Activated T-helper 1 cell treated with anti-CD3 and anti-CD28 coated beads, Interleukin-12 subunit alpha, Interleukin-12 subunit beta, Interleukin-2, Interleukin-4 antibody, amounts not matched to agents 30 ng/mL and 10 ng/mL and 1 ng/mL, durations not matched to agents 14 hours and 24 hours and 36 hours (primary cell): ENCODE data around the gene REP15. TPM values are rescaled to one million over a fixed set of nuclear protein-coding genes. Genes with fewer than 3 reads are reported as not detected.
"Not testable (repeated sequence)": the region's sequence is repeated elsewhere in the genome, so short reads cannot be mapped to it uniquely, and the experiment has no call there.

Experiments used
- DNase-seq: peaks from one replicate; pipeline ENCODE4 v3.0.0; 2021; ENCODE audit warnings: low spot score
- H3K27ac Mint-ChIP-seq: one replicate; pipeline ENCODE4 v1.8.0; 2021; ENCODE audit warnings: mild to moderate bottlenecking, mixed read lengths
- H3K27me3 Mint-ChIP-seq: one replicate; pipeline ENCODE4 v1.8.0; 2022; ENCODE audit warnings: mild to moderate bottlenecking, moderate library complexity, mixed read lengths; ENCODE audit not compliant: insufficient read depth
- H3K36me3 Mint-ChIP-seq: one replicate; pipeline ENCODE4 v1.8.0; 2021; ENCODE audit warnings: low read depth, mixed read lengths
- H3K4me1 Mint-ChIP-seq: one replicate; pipeline ENCODE4 v1.8.0; 2021; ENCODE audit warnings: low read depth, mixed read lengths
- H3K4me3 Mint-ChIP-seq: one replicate; pipeline ENCODE4 v1.8.0; 2021; ENCODE audit warnings: mild to moderate bottlenecking, moderate library complexity, mixed read lengths
- H3K9me3 Mint-ChIP-seq: one replicate; pipeline ENCODE4 v1.8.0; 2021; ENCODE audit warnings: mixed read lengths
- intact Hi-C: fragments of 100-400 bp; cut with micrococcal nuclease; formaldehyde crosslinking; loops from one replicate; pipeline ENCODE4 v1.15.1; 2024
- total RNA-seq: library from RNA; stranded (reverse); gene quantifications from 2 replicates; pipeline ENCODE4 v1.2.3, GENCODE V29; 2022

Gene REP15, protein sequence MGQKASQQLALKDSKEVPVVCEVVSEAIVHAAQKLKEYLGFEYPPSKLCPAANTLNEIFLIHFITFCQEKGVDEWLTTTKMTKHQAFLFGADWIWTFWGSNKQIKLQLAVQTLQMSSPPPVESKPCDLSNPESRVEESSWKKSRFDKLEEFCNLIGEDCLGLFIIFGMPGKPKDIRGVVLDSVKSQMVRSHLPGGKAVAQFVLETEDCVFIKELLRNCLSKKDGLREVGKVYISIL
- 1.4 and 1.6 TPM in 2 replicates for total RNA-seq

DNA sequence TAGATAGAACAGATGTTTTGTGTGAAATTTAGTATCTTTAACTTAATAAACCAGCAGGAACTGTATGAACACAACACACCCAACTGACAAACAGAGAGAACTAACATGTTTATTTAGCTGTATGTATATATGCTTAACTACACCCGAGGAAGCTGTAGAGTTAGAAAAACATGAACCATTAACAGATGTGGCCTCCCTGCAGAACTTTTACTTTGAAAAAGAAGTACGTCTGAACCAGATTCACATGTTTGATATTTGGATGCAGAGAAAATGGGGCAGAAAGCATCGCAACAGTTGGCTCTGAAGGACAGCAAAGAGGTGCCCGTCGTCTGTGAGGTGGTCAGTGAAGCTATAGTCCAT lies at the start of gene REP15:
TSS of gene REP15 (plus strand) at position 155 of the 360 bp plus-strand sequence. CDS start at position 271, 116 bp downstream.
- intact Hi-C loops, result no loop called here

DNA sequence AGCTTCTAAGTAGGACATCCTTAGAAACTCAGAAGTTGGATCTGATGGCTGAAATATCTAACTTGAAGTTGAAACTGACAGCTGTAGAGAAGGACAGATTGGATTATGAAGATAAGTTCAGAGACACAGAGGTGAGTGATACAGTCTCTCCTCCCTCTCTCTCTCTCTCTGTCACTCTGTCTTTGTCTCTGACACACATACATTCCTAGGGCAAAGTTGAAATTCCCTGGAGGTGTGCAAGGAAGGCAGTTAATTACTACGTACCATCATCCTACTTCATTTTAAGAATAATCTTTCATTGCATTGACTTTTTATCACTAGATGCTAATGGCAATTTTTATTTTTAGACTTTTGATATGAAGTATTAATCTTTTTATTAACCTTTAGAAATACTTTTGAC lies 46.2 kb upstream of the REP15 start:
- H3K4me3 Mint-ChIP-seq, result no peak overlapping the region
- H3K27ac Mint-ChIP-seq, result no peak overlapping the region
- H3K4me1 Mint-ChIP-seq, result peaks cover 36% of the 10 kb centered on the region
- H3K9me3 Mint-ChIP-seq, result no peaks in the 10 kb centered on the region
- intact Hi-C loops, result loop anchor here (5.0 kb wide), 4 partner anchors 93 to 628 kb away; partner anchors contain the start of genes BMAL2 and MED21
- peaks cover 5% of the 10 kb centered on the region for H3K36me3 Mint-ChIP-seq
- no peaks in the 10 kb centered on the region for H3K27me3 Mint-ChIP-seq
- no peak for DNase-seq

More for the DNA sequence above, at the start of gene REP15:
- H3K4me1 Mint-ChIP-seq, result no peaks in the 10 kb centered on the region
- DNase-seq, result no peak
- H3K27me3 Mint-ChIP-seq, result no peaks in the 10 kb centered on the region
- H3K4me3 Mint-ChIP-seq, result no peak within 1 kb of the TSS
- H3K27ac Mint-ChIP-seq, result no peak within 1 kb of the TSS
- H3K36me3 Mint-ChIP-seq, result peaks cover 2% of the 10 kb centered on the region
- no peaks in the 10 kb centered on the region for H3K9me3 Mint-ChIP-seq

GRCh38 chr12:27651201-27651600 lies 45.0 kb upstream of the REP15 start:
- intact Hi-C loops, result loop anchor here (5.0 kb wide), 4 partner anchors 94 to 629 kb away; partner anchors contain the start of genes BMAL2 and MED21
- H3K27me3 Mint-ChIP-seq, result no peaks in the 10 kb centered on the region

GRCh38 chr12:27652174-27652763 lies 44.0 kb upstream of the REP15 start:
- Mint-ChIP-seq H3K27me3 (no peaks in the 10 kb centered on the region), H3K4me1 (peaks cover 42% of the 10 kb centered on the region), H3K27ac (no peak overlapping the region), H3K36me3 (peaks cover 9% of the 10 kb centered on the region), H3K4me3 (no peak overlapping the region), H3K9me3 (no peaks in the 10 kb centered on the region)
- peak; percentile 23 for DNase-seq
- intact Hi-C loops, result loop anchor here (1.0 to 5.0 kb wide), 7 partner anchors 51 to 630 kb away; partner anchors contain the start of genes BMAL2, MED21 and PPFIBP1

More at GRCh38 chr12:27651201-27651600, 45.0 kb upstream of the REP15 start:
- Mint-ChIP-seq H3K27ac (no peak overlapping the region), H3K4me1 (peaks cover 42% of the 10 kb centered on the region), H3K9me3 (no peaks in the 10 kb centered on the region), H3K4me3 (no peak overlapping the region), H3K36me3 (peaks cover 5% of the 10 kb centered on the region)
- DNase-seq, result no peak

DNA sequence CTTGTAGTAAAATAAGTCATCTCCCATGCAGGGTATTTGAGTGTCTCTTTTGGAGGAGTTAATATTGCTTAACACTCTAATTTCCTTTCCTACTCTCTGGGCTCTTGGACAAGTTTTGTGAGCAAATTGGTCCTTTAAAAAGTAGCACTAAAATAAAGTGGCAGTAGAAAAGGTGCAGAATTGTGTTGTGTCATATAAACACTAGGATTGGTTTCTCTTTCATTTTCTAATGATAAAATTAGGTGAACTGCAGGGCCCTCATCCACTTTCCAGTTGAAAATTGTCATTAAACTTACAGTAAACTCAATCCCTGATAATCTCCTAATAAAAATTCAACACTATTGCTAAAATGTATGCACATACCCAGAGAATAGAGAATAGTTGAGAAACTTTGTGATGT lies 42.6 kb upstream of the REP15 start:
- no peak for DNase-seq
- peaks cover 42% of the 10 kb centered on the region for H3K4me1 Mint-ChIP-seq
- H3K36me3 Mint-ChIP-seq, result peaks cover 8% of the 10 kb centered on the region
- H3K4me3 Mint-ChIP-seq, result peak overlapping the region; percentile 60
- intact Hi-C loops, result loop anchor here (2.0 to 5.0 kb wide), 6 partner anchors 49 to 631 kb away; partner anchors contain the start of genes BMAL2, MED21 and PPFIBP1
- H3K27ac Mint-ChIP-seq, result peak overlapping the region; percentile 58
- no peaks in the 10 kb centered on the region for H3K9me3 Mint-ChIP-seq
- H3K27me3 Mint-ChIP-seq, result no peaks in the 10 kb centered on the region

GRCh38 chr12:27655476-27655875 lies 40.8 kb upstream of the REP15 start:
- intact Hi-C loops, H3K4me3 Mint-ChIP-seq, DNase-seq, H3K36me3 Mint-ChIP-seq, H3K27me3 Mint-ChIP-seq, H3K9me3 Mint-ChIP-seq, H3K27ac Mint-ChIP-seq: not testable (repeated sequence)
- peaks cover 42% of the 10 kb centered on the region for H3K4me1 Mint-ChIP-seq

GRCh38 chr12:27657296-27657695 lies 39.0 kb upstream of the REP15 start:
- Mint-ChIP-seq H3K4me1 (peaks cover 32% of the 10 kb centered on the region), H3K9me3 (no peaks in the 10 kb centered on the region), H3K4me3 (no peak overlapping the region), H3K27ac (no peak overlapping the region), H3K27me3 (no peaks in the 10 kb centered on the region), H3K36me3 (peaks cover 11% of the 10 kb centered on the region)
- intact Hi-C loops, result no loop called here
- no peak for DNase-seq

DNA sequence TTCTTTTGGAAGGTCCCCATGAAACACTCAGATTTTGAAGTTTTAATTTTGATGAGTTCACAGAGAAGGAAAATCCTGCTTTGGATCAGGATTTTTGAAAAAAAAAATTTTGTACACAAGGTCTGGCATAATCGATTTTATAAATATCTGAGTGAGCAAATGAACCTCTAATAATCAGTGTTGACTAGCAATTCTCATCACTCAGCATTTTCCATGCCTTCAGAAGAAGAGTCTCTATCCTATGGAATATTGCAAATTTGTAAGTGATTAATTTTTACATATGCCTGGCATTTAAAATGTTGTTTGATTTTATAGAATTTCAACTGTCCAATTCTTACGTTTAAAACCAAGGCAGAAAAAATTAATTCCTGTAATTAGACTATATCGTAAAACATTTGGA lies 30.5 kb upstream of the REP15 start:
- no peak overlapping the region for H3K4me3 Mint-ChIP-seq
- intact Hi-C loops, result no loop called here
- H3K9me3 Mint-ChIP-seq, result no peaks in the 10 kb centered on the region
- H3K4me1 Mint-ChIP-seq, result peaks cover 4% of the 10 kb centered on the region
- DNase-seq, result no peak
- H3K27me3 Mint-ChIP-seq, result no peaks in the 10 kb centered on the region
- H3K27ac Mint-ChIP-seq, result no peak overlapping the region
- peaks cover 31% of the 10 kb centered on the region for H3K36me3 Mint-ChIP-seq

- Mint-ChIP-seq H3K27me3 (no peaks in the 10 kb centered on the region), H3K36me3 (peaks cover 34% of the 10 kb centered on the region), H3K27ac (no peak overlapping the region), H3K4me1 (peaks cover under 1% of the 10 kb centered on the region), H3K4me3 (no peak overlapping the region), H3K9me3 (no peaks in the 10 kb centered on the region)
- DNase-seq, result no peak
- intact Hi-C loops, result no loop called here
Observed at GRCh38 chr12:27666510-27666909, 29.7 kb upstream of the REP15 start.

- Mint-ChIP-seq H3K4me3 (no peak overlapping the region), H3K27ac (no peak overlapping the region), H3K27me3 (no peaks in the 10 kb centered on the region), H3K9me3 (no peaks in the 10 kb centered on the region), H3K4me1 (no peaks in the 10 kb centered on the region), H3K36me3 (peaks cover 28% of the 10 kb centered on the region)
- no peak for DNase-seq
- intact Hi-C loops, result no loop called here
Observed at GRCh38 chr12:27667540-27667939, 28.7 kb upstream of the REP15 start.

DNA sequence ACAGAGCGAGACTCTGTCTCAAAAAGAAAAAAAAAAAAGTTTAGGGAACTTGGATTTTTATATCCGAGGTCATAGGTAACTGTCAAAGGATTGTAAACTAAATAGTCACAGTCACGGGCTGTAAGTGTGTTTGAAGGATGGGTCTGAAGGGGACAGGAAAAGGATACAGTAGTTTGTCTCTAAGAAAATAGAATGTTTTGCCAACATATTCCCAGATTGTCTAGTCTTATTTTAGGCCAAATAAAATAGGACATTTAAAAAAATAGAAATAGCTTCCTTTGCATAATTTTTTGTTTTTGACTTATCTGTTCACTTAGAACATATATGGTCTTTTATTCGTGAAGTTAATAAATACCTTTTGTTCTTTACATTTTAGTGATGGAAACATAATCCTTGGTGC lies 24.2 kb upstream of the REP15 start:
- Mint-ChIP-seq H3K9me3 (no peaks in the 10 kb centered on the region), H3K4me1 (no peaks in the 10 kb centered on the region), H3K36me3 (peaks cover 18% of the 10 kb centered on the region), H3K4me3 (no peak overlapping the region), H3K27me3 (no peaks in the 10 kb centered on the region), H3K27ac (no peak overlapping the region)
- intact Hi-C loops, result no loop called here
- DNase-seq, result no peak

- DNase-seq, result no peak
- Mint-ChIP-seq H3K9me3 (no peaks in the 10 kb centered on the region), H3K4me3 (no peak overlapping the region), H3K27me3 (no peaks in the 10 kb centered on the region), H3K4me1 (no peaks in the 10 kb centered on the region), H3K27ac (no peak overlapping the region), H3K36me3 (peaks cover 19% of the 10 kb centered on the region)
- intact Hi-C loops, result no loop called here
Observed at GRCh38 chr12:27672643-27673042, 23.6 kb upstream of the REP15 start.

DNA sequence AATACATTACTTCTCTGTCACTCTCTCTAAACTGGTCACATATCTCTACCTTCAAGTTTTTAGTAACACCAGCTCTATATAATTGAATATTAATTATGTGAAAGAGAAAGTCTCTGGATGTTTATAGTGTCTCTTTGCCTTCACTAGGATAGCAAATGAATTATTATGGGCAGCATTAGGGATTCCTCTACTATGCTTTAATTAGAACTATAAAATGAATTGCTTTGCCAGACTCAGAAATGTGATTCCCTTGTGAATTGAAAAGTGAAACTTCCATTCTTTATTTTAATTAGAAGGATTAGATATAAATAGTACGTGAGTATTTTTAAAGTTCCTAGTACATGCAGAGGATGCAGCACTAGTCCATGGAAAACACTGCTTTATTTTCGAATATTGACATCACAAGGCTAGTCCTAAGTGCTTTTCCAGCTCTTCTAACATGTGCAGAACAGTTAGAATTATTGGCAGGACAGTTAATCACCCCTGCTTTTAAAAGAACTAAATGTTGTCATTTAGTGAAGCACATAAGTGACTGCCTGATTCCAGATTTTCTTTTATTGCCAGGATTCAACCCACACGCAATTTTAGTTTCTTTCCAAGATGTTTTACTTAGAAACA lies 23.0 kb upstream of the REP15 start:
- Mint-ChIP-seq H3K4me1 (no peaks in the 10 kb centered on the region), H3K4me3 (no peak overlapping the region), H3K36me3 (peaks cover 19% of the 10 kb centered on the region), H3K9me3 (no peaks in the 10 kb centered on the region), H3K27me3 (no peaks in the 10 kb centered on the region), H3K27ac (no peak overlapping the region)
- intact Hi-C loops, result no loop called here
- no peak for DNase-seq
